ENCODE results near the gene TNIK.

The TNIK gene

DNA sequence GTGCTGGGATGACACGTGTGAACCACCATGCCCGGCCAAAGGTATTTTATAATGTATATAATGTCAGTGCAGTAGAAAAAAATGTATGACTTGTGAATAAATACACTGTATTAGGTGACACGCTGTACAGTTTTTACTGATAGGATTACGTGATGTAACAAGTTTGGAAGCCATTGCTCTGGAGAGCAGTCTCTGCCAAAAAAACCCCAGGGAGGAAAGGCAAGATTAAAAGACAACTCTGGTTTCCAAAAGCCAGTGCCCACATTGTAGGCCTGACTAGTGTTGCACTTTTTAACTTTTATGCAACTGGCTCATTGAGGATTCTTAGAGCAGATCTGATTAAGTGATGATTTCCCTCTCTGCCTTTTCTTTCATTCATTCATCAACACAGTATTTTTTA, 371.7 kb downstream of the TNIK start:
- no peak for DNase-seq (ENCODE audit: low spot score)

DNA sequence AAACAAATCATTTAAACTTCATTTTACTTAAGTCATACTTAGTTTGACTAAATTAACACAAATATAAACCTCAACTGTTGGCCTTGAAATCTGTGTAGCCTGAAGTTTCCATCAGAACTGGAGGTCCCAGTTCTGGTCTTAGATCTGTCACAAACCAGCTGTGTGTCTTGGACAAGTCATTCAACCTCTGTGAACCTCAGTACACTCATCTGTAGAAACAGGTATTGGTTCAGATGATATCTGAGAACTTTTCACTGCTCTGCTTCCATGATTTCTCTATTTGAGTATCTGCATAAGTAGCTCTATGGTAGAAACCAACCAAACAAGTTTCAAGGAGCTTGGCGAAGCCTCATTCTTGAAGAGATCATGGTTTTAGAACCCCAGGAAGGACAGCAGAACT, 373.3 kb downstream of the TNIK start:
- no peak for DNase-seq (ENCODE audit: low spot score)

DNA sequence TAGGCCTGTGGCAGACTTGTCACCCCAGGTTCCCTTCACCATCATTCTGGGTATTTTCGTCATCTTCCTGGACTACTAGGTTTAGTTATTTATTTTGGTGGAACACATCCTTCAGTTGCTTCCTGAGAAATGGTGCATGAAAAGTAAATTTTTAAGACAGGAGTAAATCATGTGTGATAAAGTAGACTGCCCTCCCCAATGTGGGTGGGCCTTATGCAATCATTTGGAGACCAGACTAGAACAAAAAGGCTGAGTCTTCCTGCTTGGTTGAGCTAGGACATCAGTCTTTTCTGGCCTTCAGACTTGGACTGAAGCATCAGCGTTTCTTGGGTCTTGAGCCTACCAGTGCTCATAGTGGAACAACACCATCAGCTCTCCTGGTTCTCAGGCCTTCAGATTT, 382.9 kb downstream of the TNIK start:
- no peak for DNase-seq (ENCODE audit: low spot score)

DNA sequence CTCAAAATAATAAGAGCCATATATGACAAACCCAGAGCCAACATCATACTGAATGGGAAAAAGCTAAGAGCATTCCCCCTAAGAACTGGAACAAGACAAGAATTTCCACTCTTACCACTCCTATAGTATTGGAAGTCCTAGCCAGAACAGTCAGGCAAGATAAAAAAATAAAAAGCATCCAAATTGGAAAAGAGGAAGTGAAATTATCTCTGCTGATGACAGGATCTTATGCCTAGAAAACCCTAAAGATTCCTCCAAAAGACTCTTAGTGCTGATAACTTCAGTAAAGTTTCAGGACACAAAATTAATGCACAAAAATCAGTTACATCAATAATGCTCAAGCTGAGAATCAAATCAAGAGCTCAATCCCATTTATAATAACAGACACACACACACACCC, 387.8 kb downstream of the TNIK start:
- no peak for DNase-seq (ENCODE audit: low spot score)

DNA sequence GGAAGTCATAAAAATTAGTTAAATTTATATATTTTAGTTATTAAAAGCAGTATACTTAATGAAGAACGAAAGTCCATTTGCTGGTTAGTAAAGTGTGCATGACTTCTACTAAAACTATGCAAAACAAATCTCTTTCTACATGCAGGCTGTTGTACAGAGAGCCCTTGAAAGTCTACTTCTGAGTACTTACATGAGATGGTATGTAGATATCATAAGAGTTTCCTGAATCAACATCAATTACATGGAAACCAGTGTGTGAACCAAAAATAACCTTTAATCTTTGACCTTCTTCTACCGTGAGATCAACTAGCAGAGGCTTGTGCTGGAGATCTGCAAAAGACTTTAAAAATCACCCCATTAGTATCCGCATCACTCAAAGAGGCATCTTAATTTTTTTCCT, 391.5 kb downstream of the TNIK start:
- no peak for DNase-seq (ENCODE audit: low spot score)

DNA sequence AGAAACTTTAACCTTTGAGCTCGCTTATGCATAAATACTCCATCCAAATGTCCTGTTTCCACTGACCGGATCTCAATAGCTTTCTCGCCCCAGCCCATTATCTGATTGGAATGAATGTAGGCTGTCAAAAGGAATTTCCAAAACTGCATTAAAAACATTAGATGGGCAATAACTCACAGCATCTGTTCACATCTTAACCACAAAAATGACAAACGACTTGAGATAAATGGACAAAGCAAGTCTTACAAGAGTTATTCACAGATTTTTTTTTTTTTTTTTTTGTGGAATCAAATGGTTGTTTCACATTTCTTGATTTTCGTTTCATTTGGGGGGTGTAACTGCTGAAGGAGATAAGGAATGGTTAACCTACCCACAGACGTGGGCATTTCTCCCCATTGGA, 394.0 kb downstream of the TNIK start:
- DNase-seq (ENCODE audit: low spot score): no peak

DNA sequence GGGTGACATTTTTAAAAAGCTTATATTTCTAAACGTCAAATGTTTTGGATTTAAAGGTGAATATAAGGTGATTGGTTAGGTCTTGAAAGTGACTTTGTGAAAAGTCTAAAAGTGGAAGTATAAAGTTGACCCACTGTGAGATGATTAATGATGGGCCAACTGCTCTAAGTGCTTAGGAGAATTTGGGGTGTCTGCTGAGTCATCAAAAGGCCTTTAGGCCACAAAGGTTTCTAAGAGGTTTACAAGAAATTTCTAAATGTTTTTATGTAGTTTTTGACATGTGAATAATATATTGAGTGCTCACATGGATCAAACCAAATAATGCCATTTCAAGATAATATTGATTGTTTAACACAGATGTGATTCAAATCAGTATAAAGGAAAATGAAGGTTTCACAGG, 394.5 kb downstream of the TNIK start:
- no peak for DNase-seq (ENCODE audit: low spot score)

DNA sequence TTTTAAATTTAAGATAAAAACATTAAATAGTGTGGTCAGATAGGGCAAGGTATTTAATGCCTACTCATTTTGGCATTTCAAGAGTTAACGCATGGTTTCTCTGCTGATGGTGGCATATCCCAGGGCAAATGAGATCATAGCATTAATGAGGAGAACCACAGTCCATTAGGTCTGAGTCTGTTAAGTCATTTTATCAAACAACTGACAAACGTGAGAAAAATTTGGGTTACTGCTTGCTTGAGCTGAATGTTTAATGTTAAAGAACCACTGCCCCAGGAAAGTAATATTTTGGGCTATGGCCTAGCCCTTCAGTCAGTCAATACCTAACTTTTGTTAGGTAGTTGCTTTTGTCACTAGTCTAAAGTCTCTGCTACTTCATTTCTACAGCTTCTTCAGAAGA, 395.7 kb downstream of the TNIK start:
- no peak for DNase-seq (ENCODE audit: low spot score)

DNA sequence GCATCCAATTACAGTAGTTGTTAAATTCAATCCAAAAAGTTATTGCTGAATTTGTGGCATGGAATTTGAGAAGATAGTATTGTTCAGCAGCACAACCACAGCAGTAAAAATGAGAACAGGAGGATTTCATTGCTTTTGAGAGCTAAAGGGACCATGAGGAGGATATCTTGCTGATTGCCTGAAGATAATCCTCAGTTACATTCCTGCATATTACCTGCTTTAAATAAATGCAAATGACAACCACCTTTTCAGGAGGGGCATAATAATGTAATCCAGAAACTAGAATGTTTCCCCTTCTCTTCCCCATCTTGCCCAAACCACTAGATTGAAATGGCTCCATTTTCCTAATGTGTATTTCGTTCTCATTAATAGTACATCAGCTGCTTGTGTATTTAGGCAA, 398.5 kb downstream of the TNIK start:
- DNase-seq (ENCODE audit: low spot score): no peak

DNA sequence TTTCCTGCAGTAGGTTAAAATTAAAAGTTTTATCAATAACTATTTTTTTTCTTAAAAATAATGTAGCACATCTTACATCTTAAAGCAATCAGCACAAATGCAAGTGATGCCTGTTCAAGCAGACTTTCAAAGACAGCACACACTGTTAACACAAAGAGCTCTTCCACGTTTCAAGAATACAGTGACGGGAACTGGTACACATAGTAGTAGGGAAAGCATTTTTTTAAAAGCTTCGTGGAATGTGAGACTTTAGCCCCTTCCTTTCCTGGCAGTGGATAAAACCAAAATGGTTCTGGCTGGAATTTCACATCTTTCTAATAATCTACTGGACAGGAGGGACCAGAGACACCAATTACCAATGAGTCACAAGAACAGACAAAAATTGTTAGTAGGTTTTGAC, 400.2 kb downstream of the TNIK start:
- no peak for DNase-seq (ENCODE audit: low spot score)

DNA sequence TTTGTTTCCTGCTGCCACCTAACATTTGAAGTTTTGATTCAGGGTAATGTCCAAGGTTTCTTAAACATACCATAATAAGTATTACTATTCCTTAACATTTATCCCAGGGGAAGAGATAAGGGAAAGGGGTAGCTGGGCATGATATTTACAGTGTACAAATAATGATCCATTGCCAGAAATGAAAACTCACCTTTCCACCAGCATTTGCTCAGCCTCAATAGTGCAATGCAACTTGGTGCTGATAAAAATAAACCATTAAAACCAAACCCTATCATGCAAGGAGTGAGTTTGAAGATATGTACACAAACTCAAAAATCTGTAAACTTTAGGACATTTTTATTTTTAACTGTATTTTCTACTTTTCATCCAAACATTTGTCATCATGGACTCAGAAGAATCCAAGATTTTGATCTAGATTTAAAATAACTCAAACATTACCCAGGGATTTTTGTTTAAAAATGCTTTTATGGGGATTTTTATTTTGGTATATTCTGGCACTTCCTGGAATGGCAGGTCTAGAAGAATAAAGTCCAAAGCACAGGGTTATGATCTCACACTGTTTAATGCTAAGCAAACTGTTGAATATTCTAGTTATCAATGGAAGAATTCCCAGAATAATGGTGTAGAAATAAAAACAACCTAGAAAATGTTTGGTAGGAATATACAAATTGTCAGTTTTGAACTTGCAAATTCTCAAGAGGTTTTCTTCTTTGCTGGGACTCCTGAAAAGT, 401.2 kb downstream of the TNIK start:
- no peak for DNase-seq (ENCODE audit: low spot score)

DNA sequence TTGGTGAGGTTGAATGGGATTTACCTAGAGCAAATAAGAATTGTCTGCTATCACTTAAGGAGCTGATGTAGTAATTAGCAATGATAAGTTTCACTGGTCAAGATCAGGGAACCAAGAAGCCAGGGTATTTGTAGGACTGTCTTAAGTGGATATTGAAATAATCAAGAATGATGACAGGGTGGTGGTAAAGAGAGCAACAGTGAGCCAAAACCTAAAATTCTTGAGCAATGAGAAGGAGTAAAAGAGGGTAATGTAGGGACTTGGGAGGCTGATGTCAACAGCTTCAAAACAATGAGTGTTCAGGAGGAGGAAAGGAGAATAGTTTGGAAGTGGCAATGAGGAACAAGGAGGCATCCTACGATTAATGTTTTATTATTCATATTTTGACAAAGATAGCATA, 402.1 kb downstream of the TNIK start:
- DNase-seq (ENCODE audit: low spot score): no peak

DNA sequence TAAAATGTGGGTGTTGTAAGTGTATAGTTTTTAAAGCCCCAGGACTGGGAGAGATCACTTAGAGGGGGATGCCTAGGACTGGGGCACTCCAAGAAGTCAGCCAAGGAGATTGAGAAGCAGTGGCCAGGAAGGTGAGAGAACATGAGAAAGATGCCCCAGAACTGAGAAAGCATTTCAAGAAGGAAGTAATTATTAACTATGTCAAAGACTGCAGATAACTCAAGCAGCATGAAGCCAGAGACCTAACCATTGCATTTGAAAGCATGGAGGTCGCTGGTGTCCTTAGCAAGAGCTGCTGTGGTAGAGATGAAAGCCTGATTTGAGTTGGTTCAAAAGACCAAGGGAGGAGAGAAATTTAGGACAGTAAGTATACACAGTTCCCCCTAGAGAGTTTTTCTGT, 403.1 kb downstream of the TNIK start:
- DNase-seq (ENCODE audit: low spot score): no peak

DNA sequence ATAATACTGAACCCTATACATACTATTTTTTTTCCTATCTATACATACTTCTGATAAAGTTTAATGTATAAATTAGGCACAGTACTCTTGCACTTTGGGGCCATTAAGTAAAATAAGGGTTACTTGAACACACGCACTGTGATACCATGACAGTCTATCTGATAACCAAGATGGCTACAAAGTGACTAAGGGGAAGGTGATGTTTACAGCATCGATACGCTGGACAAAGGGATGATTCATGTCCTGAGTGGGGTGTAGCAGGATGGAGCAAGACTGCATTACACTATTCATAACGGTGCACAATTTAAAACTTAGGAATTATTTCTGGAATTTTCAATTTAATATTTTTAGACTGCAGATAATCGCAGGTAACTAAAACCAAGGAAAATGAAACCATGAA, 403.7 kb downstream of the TNIK start:
- no peak for DNase-seq (ENCODE audit: low spot score)

DNA sequence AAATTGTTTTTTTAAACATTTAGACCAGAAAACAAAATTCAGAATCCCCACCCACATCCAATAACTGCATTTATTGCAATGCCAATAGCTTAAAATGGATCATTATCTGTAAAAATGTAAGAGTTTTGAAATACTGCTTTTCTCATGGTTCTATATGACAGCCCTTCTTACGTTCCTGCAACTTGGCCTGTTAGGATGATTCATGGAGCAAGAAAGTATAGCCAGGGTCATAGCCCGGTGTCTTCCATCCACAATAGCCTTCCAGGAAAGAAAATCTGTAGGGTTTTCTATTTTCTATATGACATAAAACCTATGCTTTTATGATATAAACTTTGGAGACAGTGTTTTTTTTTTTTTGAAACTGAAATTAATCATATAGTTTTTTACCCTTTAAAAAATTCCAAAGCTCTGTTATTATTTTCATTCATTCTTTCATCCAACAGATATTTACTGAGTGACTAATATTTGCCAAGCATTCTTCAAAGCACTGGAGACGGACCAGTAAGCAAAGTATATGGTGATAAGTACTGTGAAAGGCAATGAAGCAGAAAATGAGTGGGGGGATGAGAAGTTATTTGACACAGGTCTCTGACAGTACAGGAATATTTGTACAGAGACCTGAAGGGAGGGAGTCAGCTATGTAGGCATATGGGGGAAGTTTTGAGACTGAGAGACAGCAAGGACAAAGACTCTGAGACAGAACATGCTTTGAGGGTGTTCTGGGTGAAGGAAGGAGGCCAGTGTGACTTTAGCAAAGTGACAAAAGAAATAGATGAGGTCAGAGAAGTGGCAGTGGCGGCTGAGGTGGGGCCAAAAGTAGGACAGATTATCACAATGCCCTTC, 404.6 kb downstream of the TNIK start:
- no peak for DNase-seq (ENCODE audit: low spot score)

DNA sequence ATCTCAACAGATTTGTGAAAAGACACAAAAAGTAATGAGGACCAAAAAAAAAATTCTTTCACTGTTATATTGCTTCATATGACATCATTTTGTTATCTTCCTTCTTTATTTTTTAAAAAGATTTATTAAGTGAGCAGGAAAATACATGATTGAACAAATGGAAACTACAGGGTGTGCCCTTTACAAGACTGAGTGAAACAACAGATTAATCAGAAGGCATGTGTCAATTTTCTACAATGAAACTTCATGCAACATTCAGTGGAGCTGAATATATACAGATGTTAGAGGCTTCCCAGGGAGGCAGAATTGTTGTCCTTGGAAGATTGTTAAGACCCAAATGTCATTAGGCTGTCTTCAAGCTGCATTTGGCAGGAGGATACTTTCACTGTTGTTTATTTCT, 405.3 kb downstream of the TNIK start:
- DNase-seq (ENCODE audit: low spot score): no peak

DNA sequence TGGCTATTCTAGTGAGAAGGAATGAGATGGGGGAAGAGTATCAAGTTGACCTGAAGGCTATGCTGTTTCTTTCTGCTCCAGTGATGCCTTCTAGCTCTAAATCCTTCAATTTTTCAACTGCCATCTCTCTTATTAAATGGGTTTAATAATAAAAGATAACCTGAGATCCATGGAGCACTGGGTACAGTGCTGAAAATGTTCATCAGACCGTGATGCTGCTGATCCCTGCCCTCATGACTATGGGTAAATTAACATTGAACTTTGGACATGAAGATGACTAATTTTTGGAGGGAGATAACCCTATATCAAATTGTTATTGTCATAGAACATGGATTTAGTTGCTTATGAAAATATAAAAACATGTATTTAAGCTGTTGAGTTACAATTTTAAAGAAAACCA, 406.0 kb downstream of the TNIK start:
- no peak for DNase-seq (ENCODE audit: low spot score)

DNA sequence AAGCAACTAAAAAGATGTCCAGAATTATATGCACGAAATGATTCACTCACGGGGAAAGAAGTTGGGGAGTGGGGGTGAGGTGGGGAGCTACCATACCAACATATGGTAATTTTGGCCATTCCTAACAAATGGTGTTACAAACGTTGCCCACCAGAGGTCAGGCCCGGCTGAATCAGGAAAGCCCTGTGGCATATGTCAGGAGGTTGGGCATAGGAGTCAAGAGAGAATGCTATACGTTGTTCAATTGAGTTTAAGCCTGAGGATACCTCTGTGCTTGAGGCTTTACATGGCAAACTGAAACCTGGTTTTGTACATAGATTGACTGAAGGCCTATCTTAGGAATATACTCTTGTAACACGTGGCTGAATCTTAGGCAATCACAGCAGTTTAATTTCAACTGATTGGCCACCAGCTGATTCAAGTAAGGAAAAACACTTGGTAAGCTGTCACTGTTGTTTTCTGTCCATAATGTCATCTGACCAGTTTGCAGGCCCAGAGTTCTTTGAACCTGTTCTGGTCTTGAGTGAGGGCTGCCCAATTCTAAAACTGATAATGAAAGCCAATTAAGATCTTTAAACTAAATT, 410.3 kb downstream of the TNIK start:
- peak; percentile 42 for DNase-seq (ENCODE audit: low spot score)

DNA sequence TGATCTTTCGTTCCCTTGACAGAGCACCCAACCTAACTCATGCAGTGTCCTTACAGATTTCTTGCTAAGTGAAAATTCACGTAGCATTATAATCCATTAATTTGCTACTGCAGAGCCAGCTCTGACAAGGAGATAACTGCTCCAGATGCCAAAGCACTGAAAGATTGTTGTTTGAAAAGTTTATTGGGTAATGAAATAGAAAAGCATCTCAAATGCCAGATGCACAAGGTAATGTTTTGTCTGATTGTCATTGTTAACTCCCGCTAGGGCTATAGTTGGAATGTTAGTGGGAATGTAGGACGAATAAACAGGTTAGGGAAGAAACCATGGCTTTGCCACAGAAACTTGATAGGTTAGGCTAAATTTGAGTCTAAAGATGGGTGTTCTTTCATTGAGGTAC, 413.4 kb downstream of the TNIK start:
- DNase-seq (ENCODE audit: low spot score): no peak

DNA sequence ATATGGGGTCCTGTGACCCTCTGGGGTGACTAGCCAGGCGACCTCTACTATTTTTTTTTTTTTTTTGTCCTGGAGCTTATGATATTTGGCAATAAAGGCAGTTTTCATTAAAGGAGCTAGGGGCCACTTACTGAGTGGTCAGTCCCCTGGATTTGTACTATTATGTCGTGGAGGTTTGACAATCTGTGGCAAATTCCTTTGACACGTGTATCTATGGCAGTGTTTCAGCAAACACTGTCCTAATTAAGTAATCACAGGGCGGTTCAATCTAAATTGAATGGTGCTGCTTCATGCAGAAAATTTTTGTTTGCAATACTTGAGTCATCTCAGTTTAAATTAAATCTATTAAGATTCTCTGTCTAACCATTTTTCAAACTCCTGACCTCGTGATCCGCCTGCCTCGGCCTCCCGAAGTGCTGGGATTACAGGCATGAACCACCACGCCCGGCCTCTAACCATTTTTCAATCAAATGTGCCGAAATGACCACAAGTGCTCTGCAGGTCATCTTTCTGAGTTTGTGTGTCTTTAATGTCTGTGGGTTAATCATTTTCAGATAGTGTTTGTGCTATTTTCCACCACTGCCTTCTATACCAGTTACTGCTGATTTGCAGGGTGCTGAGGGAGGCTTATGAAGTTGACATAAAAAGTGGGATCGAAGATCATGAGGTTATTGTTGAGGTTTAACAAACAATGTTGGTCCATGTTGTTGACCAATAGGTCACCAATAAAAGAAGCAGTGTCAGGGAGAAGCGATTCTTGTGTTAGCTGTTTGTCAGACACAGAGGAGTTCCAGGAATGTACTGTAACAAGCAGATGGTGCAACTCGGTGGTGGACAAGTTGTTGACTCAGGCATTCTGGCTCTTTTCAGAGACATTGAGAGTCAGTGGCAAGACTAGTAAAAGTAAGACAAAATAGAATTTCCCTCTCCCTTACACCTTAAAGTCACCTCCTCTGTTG, 415.1 kb downstream of the TNIK start:
- no peak for DNase-seq (ENCODE audit: low spot score)

DNA sequence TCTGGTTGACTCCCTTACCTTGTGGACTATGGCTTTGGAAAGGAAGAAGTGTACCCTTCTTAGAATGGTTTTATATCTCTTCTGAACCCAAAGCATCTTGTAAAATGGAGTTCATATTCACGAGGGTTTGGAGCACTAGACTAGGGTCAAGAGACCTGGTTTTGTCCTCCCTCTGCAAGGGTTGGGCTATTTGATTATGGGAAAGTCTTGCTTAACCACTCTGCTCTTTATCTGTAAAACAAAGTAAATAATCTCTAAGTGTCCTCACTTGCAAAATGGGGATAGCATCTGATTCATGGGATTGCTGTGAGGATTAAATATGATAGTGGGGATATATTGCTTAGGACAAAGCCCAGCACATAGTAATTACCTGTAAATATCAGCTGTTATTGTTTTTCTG, 415.8 kb downstream of the TNIK start:
- no peak for DNase-seq (ENCODE audit: low spot score)

DNA sequence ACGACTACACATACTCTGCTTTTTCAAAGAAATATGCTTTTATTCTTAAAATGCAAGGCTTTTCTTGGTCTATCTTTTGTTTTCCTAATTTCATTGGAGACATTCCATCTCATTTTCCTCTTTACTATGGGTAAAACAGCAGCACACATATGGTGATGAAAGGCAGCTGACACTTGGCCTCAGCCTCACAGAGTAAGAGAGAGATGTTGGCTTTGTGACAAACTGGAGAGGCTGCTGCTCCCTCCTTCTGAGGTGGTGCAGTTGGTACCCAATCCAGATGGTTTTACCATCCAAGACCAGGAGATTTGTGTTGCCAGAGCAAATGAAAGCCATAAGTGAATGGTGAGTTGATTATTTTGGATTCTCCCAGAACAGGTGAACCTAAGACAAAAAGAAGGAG, 420.5 kb downstream of the TNIK start:
- DNase-seq (ENCODE audit: low spot score): no peak

Data from putamen (tissue), 1 donor.